Activated naive CD4-positive, alpha-beta T cell (primary cell): ENCODE measurements around the gene KRT20.
A peak's percentile ranks its signal among the peaks of the same experiment; 100 is the strongest.
"Not testable (repeated sequence)": the region's sequence is repeated elsewhere in the genome, so short reads cannot be mapped to it uniquely, and the experiment has no call there.

Experiments
- DNase-seq, 4 experiments: peaks; one replicate each; lab custom pipeline; 2025; lab: John Stamatoyannopoulos, UW

KRT20 gene

GRCh38 chr17:40884708-40885512 lies at the start of gene KRT20:
Gene KRT20, minus strand, starts transcription at chr17:40885242. Its CDS starts 57 bp downstream, at chr17:40885185.
- DNase-seq, result no peak

- DNase-seq, result no peak
These were observed 47.6 kb upstream of the KRT20 start for GRCh38 chr17:40932608-40933007.

GRCh38 chr17:40931311-40931710 lies 46.3 kb upstream of the KRT20 start:
- no peak for DNase-seq

GRCh38 chr17:40926341-40926740 lies 41.3 kb upstream of the KRT20 start:
- DNase-seq, result no peak

GRCh38 chr17:40922239-40922638 lies 37.2 kb upstream of the KRT20 start:
- no peak for DNase-seq

- no peak for DNase-seq
These were observed 36.0 kb upstream of the KRT20 start for GRCh38 chr17:40921026-40921425.

GRCh38 chr17:40917116-40917515 lies 32.1 kb upstream of the KRT20 start:
- DNase-seq, result not testable (repeated sequence)

GRCh38 chr17:40916366-40916765 lies 31.3 kb upstream of the KRT20 start:
- DNase-seq, result no peak

GRCh38 chr17:40915721-40916256 lies 30.7 kb upstream of the KRT20 start:
- DNase-seq, result no peak

GRCh38 chr17:40915199-40915661 lies 30.2 kb upstream of the KRT20 start:
- no peak for DNase-seq

- no peak for DNase-seq
These were observed 29.2 kb upstream of the KRT20 start for GRCh38 chr17:40914075-40914855.

- DNase-seq, result no peak
These were observed 27.6 kb upstream of the KRT20 start for GRCh38 chr17:40912486-40913210.

GRCh38 chr17:40910441-40910841 lies 25.4 kb upstream of the KRT20 start:
- DNase-seq, result no peak

- DNase-seq, result no peak
These were observed 24.7 kb upstream of the KRT20 start for GRCh38 chr17:40909755-40910154.

- DNase-seq, result peak in 2 of 4 experiments; percentile 24 to 43
These were observed 24.3 kb upstream of the KRT20 start for GRCh38 chr17:40909351-40909750.

GRCh38 chr17:40906613-40907012 lies 21.6 kb upstream of the KRT20 start:
- DNase-seq, result no peak

- DNase-seq, result no peak
These were observed 20.3 kb upstream of the KRT20 start for GRCh38 chr17:40905370-40905769.

- no peak for DNase-seq
These were observed 18.2 kb upstream of the KRT20 start for GRCh38 chr17:40903129-40903847.

- no peak for DNase-seq
These were observed 17.5 kb upstream of the KRT20 start for GRCh38 chr17:40902498-40902897.

GRCh38 chr17:40901981-40902474 lies 17.0 kb upstream of the KRT20 start:
- DNase-seq, result no peak

- DNase-seq, result no peak
These were observed 15.8 kb upstream of the KRT20 start for GRCh38 chr17:40900809-40901356.
